Vagina (tissue), 2 donors: ENCODE measurements around the gene UBXN7.

ENCODE experiments used
- POLR2A ChIP-seq, 2 donors: fragments of 450-650 bp; IDR thresholded peaks; one replicate each; pipeline ENCODE4 v1.6.1; 2017; ENCODE audit warnings: antibody characterized with exemption in 2 of 2, mild to moderate bottlenecking in 2 of 2, moderate library complexity in 2 of 2
- POLR2AphosphoS5 ChIP-seq, 2 donors: sonication (generic); formaldehyde crosslinking; IDR thresholded peaks; one replicate each; pipeline ENCODE4 v1.9.0; 2017; ENCODE audit warnings: antibody characterized with exemption in 2 of 2, mild to moderate bottlenecking in 2 of 2, low read depth in 1 of 2; ENCODE audit not compliant: insufficient read depth in 1 of 2

GRCh38 chr3:196419386-196419785, 12.8 kb downstream of the UBXN7 start:
- TF ChIP-seq POLR2AphosphoS5 (IDR thresholded peaks at IDR 0.05; ENCODE audit: insufficient read depth in 1 of 2, low read depth in 1 of 2) (no peak), POLR2A (IDR thresholded peaks at IDR 0.05) (no peak)
